Hepatocyte (in vitro differentiated cells): ENCODE data around the gene CHAC1. TPM values are rescaled to one million over a fixed set of nuclear protein-coding genes. Genes with fewer than 3 reads are reported as not detected.

Experiments
- DNase-seq: peaks from one replicate; pipeline ENCODE4 v3.0.0-alpha.2; 2016; ENCODE audit warnings: low spot score
- H2AFZ ChIP-seq: fragments of 200-600 bp; sonication (generic); 2 replicates; pipeline ENCODE4 v1.6.0; 2016; ENCODE audit warnings: antibody characterized with exemption, mild to moderate bottlenecking
- H3K27ac ChIP-seq: fragments of 200-600 bp; sonication (generic); 2 replicates; pipeline ENCODE4 v1.5.1; 2016; ENCODE audit warnings: mild to moderate bottlenecking
- H3K27me3 ChIP-seq: fragments of 200-600 bp; sonication (generic); 2 replicates; pipeline ENCODE4 v1.6.1; 2016
- H3K36me3 ChIP-seq: fragments of 200-600 bp; sonication (generic); replicated peaks from 2 replicates; pipeline ENCODE4 v1.5.1; 2016; ENCODE audit warnings: low read depth; ENCODE audit not compliant: insufficient read depth
- H3K4me1 ChIP-seq: fragments of 200-600 bp; sonication (generic); 2 replicates; pipeline ENCODE4 v1.5.1; 2016; ENCODE audit warnings: mild to moderate bottlenecking, moderate library complexity; ENCODE audit not compliant: insufficient read depth
- H3K4me2 ChIP-seq: fragments of 200-600 bp; sonication (generic); 2 replicates; pipeline ENCODE4 v1.6.0; 2016
- H3K4me3 ChIP-seq: fragments of 200-600 bp; sonication (generic); 2 replicates; pipeline ENCODE4 v1.5.1; 2016; ENCODE audit warnings: mild to moderate bottlenecking
- H3K79me2 ChIP-seq: fragments of 200-600 bp; sonication (generic); 2 replicates; pipeline ENCODE4 v1.6.0; 2017; ENCODE audit warnings: mild to moderate bottlenecking
- H3K9me2 ChIP-seq: fragments of 200-600 bp; sonication (generic); replicated peaks from 2 replicates; pipeline ENCODE4 v1.6.0; 2017; ENCODE audit warnings: mild to moderate bottlenecking; ENCODE audit not compliant: insufficient read depth
- H3K9me3 ChIP-seq: fragments of 200-600 bp; sonication (generic); 2 replicates; pipeline ENCODE4 v1.5.1; 2016; ENCODE audit warnings: low read depth, mild to moderate bottlenecking
- H4K20me1 ChIP-seq: fragments of 200-600 bp; sonication (generic); 2 replicates; pipeline ENCODE4 v1.6.0; 2016; ENCODE audit warnings: mild to moderate bottlenecking; ENCODE audit not compliant: insufficient read depth, poor library complexity, severe bottlenecking
- CTCF ChIP-seq: fragments of 200-600 bp; sonication (generic); IDR thresholded peaks from 2 replicates; pipeline ENCODE4 v1.5.1; 2016; ENCODE audit warnings: antibody characterized with exemption, mild to moderate bottlenecking; ENCODE audit not compliant: poor library complexity
- EZH2 ChIP-seq: fragments of 200-600 bp; sonication (generic); IDR thresholded peaks from 2 replicates; pipeline ENCODE4 v1.6.1; 2016; ENCODE audit warnings: antibody characterized with exemption, mild to moderate bottlenecking, borderline replicate concordance
- EZH2phosphoT487 ChIP-seq: fragments of 200-600 bp; sonication (generic); IDR thresholded peaks from one replicate; pipeline ENCODE4 v1.6.1; 2018; ENCODE audit warnings: antibody characterized with exemption, mild to moderate bottlenecking, low read depth, moderate library complexity; ENCODE audit not compliant: unreplicated experiment, severe bottlenecking
- WGBS: methylation state at CpG from one replicate; pipeline ENCODE4 v1.1.6; 2016; ENCODE audit warnings: low lambda C conversion rate; ENCODE audit errors: missing lambda C conversion rate; 5-methylcytosine and 5-hydroxymethylcytosine counted together
- polyA plus RNA-seq: library from polyadenylated mRNA; unstranded; fragments of >200 nt; fragmentation: Nextera tagmentation; extraction: Ambion mirVana; gene quantifications from 2 replicates; pipeline ENCODE4 v1.2.1, GENCODE V29; 2016
- total RNA-seq: library from RNA; depleted of rRNA; stranded (reverse); fragments of >200 nt; gene quantifications from 2 replicates; pipeline ENCODE4 v1.2.3, GENCODE V29; 2014

The CHAC1 gene
- total and polyA plus RNA-seq, 2 experiments from 2014 or later = 16.2 to 22.1 TPM

- Histone ChIP-seq H2AFZ (no peak overlapping the region), H3K27ac (peak overlapping the region; percentile 77), H3K4me1 (peaks cover 7% of the 10 kb centered on the region), H3K9me3 (no peaks in the 10 kb centered on the region), H3K4me3 (no peak overlapping the region), H3K9me2 (no peaks in the 10 kb centered on the region), H3K79me2 (peaks cover 5% of the 10 kb centered on the region), H3K36me3 (no peaks in the 10 kb centered on the region), H4K20me1 (no peaks in the 10 kb centered on the region), H3K4me2 (no peak overlapping the region), H3K27me3 (no peaks in the 10 kb centered on the region)
- TF ChIP-seq EZH2phosphoT487 (no peak), EZH2 (no peak), CTCF (no peak)
- DNase-seq = no peak
- WGBS = 78% methylated on average over 21 of the region's 21 CpGs
Observed at GRCh38 chr15:40948706-40949473, 4.4 kb upstream of the CHAC1 start.

DNA sequence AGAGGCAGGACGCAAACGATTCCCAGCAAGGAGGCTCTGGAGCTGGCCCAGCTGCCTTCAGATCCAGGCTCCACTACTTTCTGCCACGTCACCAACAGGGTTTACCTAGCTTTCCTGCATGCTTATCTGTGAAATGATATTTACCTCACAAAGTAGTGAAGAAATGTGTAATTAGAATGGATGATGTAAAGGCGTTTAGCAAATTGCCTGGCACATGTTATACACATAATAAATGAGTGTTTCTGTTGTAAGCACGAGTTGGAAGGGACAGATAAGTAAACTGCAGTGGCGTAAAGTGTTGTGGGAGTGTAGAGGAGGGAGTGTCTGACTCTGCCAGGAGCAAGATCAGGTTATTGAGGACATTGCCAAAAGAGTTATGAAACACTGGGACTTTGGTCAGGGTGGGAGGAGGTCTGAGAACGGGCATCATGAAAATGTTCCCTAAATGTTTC, 3.5 kb upstream of the CHAC1 start:
- peak; percentile 58 for DNase-seq
- 69% methylated on average over 7 of the region's 7 CpGs for WGBS

DNA sequence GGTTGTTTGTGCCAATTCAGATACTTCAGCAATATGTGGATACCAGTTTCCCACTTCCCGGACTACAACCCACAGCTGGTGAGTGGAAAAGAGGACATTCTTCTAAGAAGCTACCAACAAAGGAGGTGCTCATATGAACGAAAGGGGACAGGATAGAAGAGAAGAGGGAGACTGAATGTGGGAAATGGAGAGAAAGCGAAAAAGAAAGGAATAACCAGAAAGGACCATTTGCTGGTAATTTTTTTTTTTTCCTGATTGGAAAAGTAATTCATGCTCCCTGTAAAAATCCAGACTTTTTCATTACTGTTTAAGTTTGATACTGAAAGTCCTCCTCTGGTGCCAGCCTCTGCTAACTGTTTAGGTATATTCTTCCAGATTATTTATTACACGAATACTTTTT, 1.5 kb upstream of the CHAC1 start:
- peaks cover 17% of the 10 kb centered on the region for H3K79me2 ChIP-seq
- H2AFZ ChIP-seq = peak overlapping the region; percentile 31
- no peak overlapping the region for H3K4me3 ChIP-seq
- peaks cover 10% of the 10 kb centered on the region for H3K4me1 ChIP-seq
- H3K9me3 ChIP-seq = no peaks in the 10 kb centered on the region
- no peak overlapping the region for H3K4me2 ChIP-seq
- WGBS = 94% methylated on average over 4 of the region's 4 CpGs
- no peaks in the 10 kb centered on the region for H3K36me3 ChIP-seq
- H4K20me1 ChIP-seq = peaks cover 20% of the 10 kb centered on the region
- no peak for DNase-seq
- no peak overlapping the region for H3K27ac ChIP-seq
- TF ChIP-seq EZH2phosphoT487 (no peak), CTCF (no peak), EZH2 (no peak)
- H3K9me2 ChIP-seq = no peaks in the 10 kb centered on the region
- H3K27me3 ChIP-seq = no peaks in the 10 kb centered on the region

More for the DNA sequence above, 3.5 kb upstream of the CHAC1 start:
- TF ChIP-seq EZH2 (no peak), CTCF (no peak), EZH2phosphoT487 (no peak)
- H3K4me2 ChIP-seq = no peak overlapping the region
- no peaks in the 10 kb centered on the region for H3K9me2 ChIP-seq
- no peaks in the 10 kb centered on the region for H3K36me3 ChIP-seq
- peaks cover 9% of the 10 kb centered on the region for H3K79me2 ChIP-seq
- no peaks in the 10 kb centered on the region for H3K9me3 ChIP-seq
- peak overlapping the region; percentile 77 for H3K27ac ChIP-seq
- H3K27me3 ChIP-seq = no peaks in the 10 kb centered on the region
- H2AFZ ChIP-seq = no peak overlapping the region
- H4K20me1 ChIP-seq = peaks cover 4% of the 10 kb centered on the region
- H3K4me1 ChIP-seq = peaks cover 7% of the 10 kb centered on the region
- no peak overlapping the region for H3K4me3 ChIP-seq
